WTC11 (cell line): Measurements from ENCODE around the gene ADH5. TPM values are rescaled to one million over a fixed set of nuclear protein-coding genes. Genes with fewer than 3 reads are reported as not detected.
A peak's percentile ranks its signal among the peaks of the same experiment; 100 is the strongest.
"Not testable (repeated sequence)": the region's sequence is repeated elsewhere in the genome, so short reads cannot be mapped to it uniquely, and the experiment has no call there.

Experiments used
- ATAC-seq: fragments of 200-7000 bp; cut with Tn5 transposase; 2 replicates; pipeline ENCODE4 v1.10.0; 2021; ENCODE audit warnings: mild to moderate bottlenecking, moderate library complexity
- CTCF ChIA-PET: fragments of 300-600 bp; sonication (Branson Sonifier 250); formaldehyde crosslinking; loops from one replicate; lab custom pipeline; 2021; ENCODE audit warnings: antibody characterized with exemption; lab: Charles Lee
- POLR2A ChIA-PET: fragments of 350-600 bp; sonication (Branson Sonifier 250); formaldehyde crosslinking; loops from one replicate; lab custom pipeline; 2021; ENCODE audit warnings: antibody characterized with exemption; lab: Charles Lee
- DNase-seq: peaks from one replicate; pipeline ENCODE4 v3.0.0; 2021; ENCODE audit warnings: low spot score
- H3K27ac Mint-ChIP-seq: 2 replicates; pipeline ENCODE4 v1.8.0; 2021; ENCODE audit warnings: mixed read lengths
- H3K27me3 Mint-ChIP-seq: 2 replicates; pipeline ENCODE4 v1.8.0; 2021; ENCODE audit warnings: low read depth, mild to moderate bottlenecking, moderate library complexity, mixed read lengths
- H3K36me3 Mint-ChIP-seq: 2 replicates; pipeline ENCODE4 v1.8.0; 2021; ENCODE audit warnings: mixed read lengths
- H3K4me1 Mint-ChIP-seq: 2 replicates; pipeline ENCODE4 v1.8.0; 2022; ENCODE audit warnings: mixed read lengths
- H3K4me3 Mint-ChIP-seq: 2 replicates; pipeline ENCODE4 v1.8.0; 2021; ENCODE audit warnings: mild to moderate bottlenecking, moderate library complexity, mixed read lengths
- H3K9me3 Mint-ChIP-seq: 2 replicates; pipeline ENCODE4 v1.8.0; 2021; ENCODE audit warnings: mixed read lengths
- AR ChIP-seq: fragments of 250-450 bp; sonication (Bioruptor Pico); IDR thresholded peaks from 2 replicates; pipeline ENCODE4 v1.9.0; 2021; ENCODE audit warnings: mild to moderate bottlenecking
- CBFB ChIP-seq: sonication (generic); formaldehyde crosslinking; IDR thresholded peaks from 2 replicates; pipeline ENCODE4 v1.8.1; 2022; ENCODE audit warnings: mild to moderate bottlenecking, low read depth, missing genetic modification reagents
- E2F5 ChIP-seq: sonication (generic); formaldehyde crosslinking; IDR thresholded peaks from 2 replicates; pipeline ENCODE4 v1.8.1; 2022; ENCODE audit warnings: mild to moderate bottlenecking, moderate library complexity, missing genetic modification reagents
- ERG ChIP-seq: fragments of 250-450 bp; sonication (Bioruptor Pico); IDR thresholded peaks from 2 replicates; pipeline ENCODE4 v1.8.0; 2021; ENCODE audit warnings: mild to moderate bottlenecking
- ESRRA ChIP-seq: sonication (generic); formaldehyde crosslinking; IDR thresholded peaks from 2 replicates; pipeline ENCODE4 v1.8.1; 2022; ENCODE audit warnings: mild to moderate bottlenecking, missing genetic modification reagents, borderline replicate concordance
- FOXP1 ChIP-seq: sonication (generic); formaldehyde crosslinking; IDR thresholded peaks from 2 replicates; pipeline ENCODE4 v1.8.0; 2022; ENCODE audit warnings: missing genetic modification reagents, mild to moderate bottlenecking, moderate library complexity, borderline replicate concordance
- GTF2I ChIP-seq: fragments of 250-450 bp; sonication (Bioruptor Pico); conservative IDR thresholded peaks from 2 replicates; pipeline ENCODE4 v1.4.0; 2021; ENCODE audit warnings: mild to moderate bottlenecking
- HMGXB4 ChIP-seq: sonication (generic); formaldehyde crosslinking; IDR thresholded peaks from 2 replicates; pipeline ENCODE4 v1.8.1; 2023; ENCODE audit warnings: mild to moderate bottlenecking, moderate library complexity, missing genetic modification reagents
- MYBL2 ChIP-seq: sonication (generic); formaldehyde crosslinking; IDR thresholded peaks from 2 replicates; pipeline ENCODE4 v1.8.1; 2023; ENCODE audit warnings: mild to moderate bottlenecking, moderate library complexity, missing genetic modification reagents
- OVOL2 ChIP-seq: fragments of 250-450 bp; sonication (Bioruptor Pico); IDR thresholded peaks from 2 replicates; pipeline ENCODE4 v1.9.0; 2021; ENCODE audit warnings: mild to moderate bottlenecking, borderline replicate concordance
- PRRX2 ChIP-seq: fragments of 250-450 bp; sonication (Bioruptor Pico); IDR thresholded peaks from 2 replicates; pipeline ENCODE4 v1.8.0; 2021; ENCODE audit warnings: mild to moderate bottlenecking
- RORB ChIP-seq: fragments of 250-450 bp; sonication (Bioruptor Pico); IDR thresholded peaks from 2 replicates; pipeline ENCODE4 v1.9.0; 2021; ENCODE audit warnings: mild to moderate bottlenecking
- SOX15 ChIP-seq: fragments of 250-450 bp; sonication (Bioruptor Pico); IDR thresholded peaks from 2 replicates; pipeline ENCODE4 v1.9.0; 2021; ENCODE audit warnings: mild to moderate bottlenecking
- TP53 ChIP-seq: sonication (generic); formaldehyde crosslinking; IDR thresholded peaks from 2 replicates; pipeline ENCODE4 v1.8.1; 2023; ENCODE audit warnings: mild to moderate bottlenecking, missing genetic modification reagents
- USF1 ChIP-seq: sonication (generic); formaldehyde crosslinking; IDR thresholded peaks from 2 replicates; pipeline ENCODE4 v1.8.0; 2022; ENCODE audit warnings: mild to moderate bottlenecking, missing genetic modification reagents
- ZNF263 ChIP-seq: sonication (generic); formaldehyde crosslinking; IDR thresholded peaks from 2 replicates; pipeline ENCODE4 v1.8.1; 2022; ENCODE audit warnings: low read depth, mild to moderate bottlenecking, moderate library complexity, missing genetic modification reagents
- ZNF671 ChIP-seq: fragments of 250-450 bp; sonication (Bioruptor Pico); IDR thresholded peaks from 2 replicates; pipeline ENCODE4 v1.8.0; 2021; ENCODE audit warnings: mild to moderate bottlenecking
- total RNA-seq: library from RNA; stranded (reverse); gene quantifications from 3 replicates; pipeline ENCODE4 v1.2.3, GENCODE V29; 2021
- TF ChIP-seq, protein P1 (sequence below): sonication (generic); formaldehyde crosslinking; IDR thresholded peaks from 2 replicates; pipeline ENCODE4 v1.8.0; 2022; ENCODE audit warnings: mild to moderate bottlenecking, missing genetic modification reagents

ADH5 gene
- total RNA-seq, 1 experiment from 2014 or later: 244 TPM

DNA sequence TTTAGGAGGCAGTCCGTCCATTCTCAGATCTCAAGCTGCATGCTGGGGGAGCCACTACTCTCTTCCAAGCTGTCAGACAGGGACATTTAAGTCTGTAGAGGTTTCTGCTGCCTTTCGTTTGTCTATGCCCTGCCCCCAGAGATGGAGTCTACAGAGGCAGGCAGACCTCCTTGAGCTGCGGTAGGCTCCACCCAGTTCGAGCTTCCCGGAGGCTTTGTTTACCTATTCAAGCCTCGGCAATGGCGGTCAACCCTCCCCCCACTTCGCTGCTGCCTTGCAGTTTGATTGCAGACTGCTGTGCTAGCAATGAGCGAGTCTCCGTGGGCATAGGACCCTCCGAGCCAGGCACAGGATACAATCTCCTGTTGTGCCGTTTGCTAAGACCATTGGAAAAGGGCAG lies 10.7 kb upstream of the ADH5 start:
- Mint-ChIP-seq H3K4me3 (no peak overlapping the region), H3K27ac (no peak overlapping the region), H3K4me1 (no peaks in the 10 kb centered on the region), H3K36me3 (peaks cover 20% of the 10 kb centered on the region), H3K9me3 (peaks cover 26% of the 10 kb centered on the region), H3K27me3 (peaks cover 2% of the 10 kb centered on the region; the same call in 1 of the 2 replicates)
- ChIA-PET POLR2A (no interaction called here), CTCF (no interaction called here)
- ATAC-seq: no peak
- no peak for DNase-seq
- TF ChIP-seq HMGXB4 (CRISPR knock-in tag) (no peak), ZNF671 (CRISPR knock-in tag) (no peak), MYBL2 (no peak), SOX15 (no peak)

DNA sequence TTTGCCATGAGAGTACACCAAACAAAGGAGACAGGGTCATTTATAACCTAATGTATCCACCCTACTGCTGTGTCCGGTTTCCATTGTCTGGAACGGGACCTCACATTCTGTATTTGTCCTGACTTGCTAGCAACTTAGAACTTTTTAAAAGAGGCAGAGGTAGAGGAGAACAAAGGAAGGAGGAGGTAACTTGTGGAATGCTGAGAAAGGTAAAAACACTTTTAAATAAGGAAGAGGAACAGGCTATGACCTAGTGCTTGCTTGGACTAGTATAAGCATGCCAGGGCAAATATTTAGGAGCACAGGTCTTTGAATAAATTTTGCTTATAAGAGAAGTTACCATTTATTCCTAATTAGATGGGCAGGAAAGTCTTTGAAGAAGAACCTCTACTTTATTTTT lies 3.3 kb upstream of the ADH5 start:
- H3K4me3 Mint-ChIP-seq, H3K9me3 Mint-ChIP-seq, DNase-seq, H3K27me3 Mint-ChIP-seq, CTCF ChIA-PET, H3K36me3 Mint-ChIP-seq, H3K27ac Mint-ChIP-seq, ATAC-seq, POLR2A ChIA-PET: not testable (repeated sequence)
- peaks cover 37% of the 10 kb centered on the region for H3K4me1 Mint-ChIP-seq

DNA sequence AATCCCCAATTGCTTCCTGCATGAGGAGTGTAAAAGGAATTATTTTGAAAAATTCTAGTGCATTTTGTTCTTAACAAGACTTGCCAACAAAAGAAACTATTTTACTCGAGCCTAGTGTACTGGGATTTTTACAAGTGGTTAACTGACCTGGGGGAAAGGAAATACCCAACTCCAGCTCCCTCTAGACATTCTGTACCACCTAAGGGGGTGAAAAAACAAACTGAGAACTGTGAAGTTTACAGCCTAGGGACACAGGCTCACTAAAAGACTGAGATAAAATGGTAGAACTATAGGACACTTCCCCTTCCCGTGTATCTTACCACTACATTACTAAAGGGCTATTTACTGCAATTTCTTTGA lies 2.6 kb upstream of the ADH5 start:
- POLR2A ChIA-PET: no interaction called here
- no peaks in the 10 kb centered on the region for H3K27me3 Mint-ChIP-seq
- peaks cover 7% of the 10 kb centered on the region for H3K36me3 Mint-ChIP-seq
- no peak for ATAC-seq
- H3K27ac Mint-ChIP-seq: no peak overlapping the region; the same call in 1 of the 2 replicates
- peaks cover 40% of the 10 kb centered on the region for H3K4me1 Mint-ChIP-seq
- 0 out of 2 replicates have a peak, but pooled peaks cover 5% of the 10 kb centered on the region for H3K9me3 Mint-ChIP-seq
- no peak overlapping the region; the same call in 1 of the 2 replicates for H3K4me3 Mint-ChIP-seq
- no peak for DNase-seq
- CTCF ChIA-PET: interaction anchor here (0.6 to 1.0 kb wide), 2 partner anchors 35 to 92 kb away, joined by 3 to 5 read pairs; no protein-coding TSS in a partner anchor
- no peak for TF ChIP-seq FOXP1 (CRISPR knock-in tag)

DNA sequence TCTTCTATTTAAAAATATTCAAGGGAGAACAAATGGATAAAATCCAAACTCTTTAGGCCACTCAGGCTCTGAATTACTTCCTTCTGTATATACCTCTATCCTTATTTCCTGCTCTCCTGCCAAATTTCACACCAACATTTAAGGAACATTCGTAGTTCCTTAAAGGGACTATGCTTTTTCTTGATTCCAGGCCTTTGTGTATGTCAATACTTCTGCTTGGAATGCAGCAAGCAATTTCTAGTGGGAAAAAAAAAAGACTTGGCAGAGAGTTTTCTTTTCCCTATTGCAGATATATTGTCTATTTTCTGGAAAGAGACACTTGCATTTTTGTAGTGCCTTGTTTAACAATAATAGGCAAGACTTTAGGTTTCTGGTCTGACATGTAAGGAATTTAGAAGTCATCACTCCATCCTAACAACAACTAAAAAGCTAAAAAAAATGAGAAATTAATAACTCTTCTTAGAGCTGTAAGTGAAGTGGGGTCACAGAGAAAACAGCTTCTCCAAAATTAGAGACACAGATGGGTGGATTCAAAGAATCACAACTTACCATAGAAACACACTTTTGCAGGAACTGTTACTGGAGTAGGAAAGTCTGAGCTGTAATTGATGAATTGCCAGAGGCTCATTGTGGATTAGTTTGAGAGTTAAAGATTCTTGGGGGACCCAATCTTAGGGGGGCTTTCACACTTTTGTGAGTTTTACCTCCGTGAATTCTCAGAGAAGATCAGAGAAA lies 2.1 kb upstream of the ADH5 start:
- H3K9me3 Mint-ChIP-seq: 0 out of 2 replicates have a peak, but pooled peaks cover 5% of the 10 kb centered on the region
- peaks cover 41% of the 10 kb centered on the region for H3K4me1 Mint-ChIP-seq
- CTCF ChIA-PET: interaction anchor here (0.6 to 1.0 kb wide), 2 partner anchors 35 to 91 kb away, joined by 3 to 5 read pairs; no protein-coding TSS in a partner anchor
- H3K4me3 Mint-ChIP-seq: peak overlapping the region; percentile 55
- H3K27ac Mint-ChIP-seq: no peak overlapping the region
- H3K36me3 Mint-ChIP-seq: peaks cover 8% of the 10 kb centered on the region
- POLR2A ChIA-PET: no interaction called here
- no peaks in the 10 kb centered on the region for H3K27me3 Mint-ChIP-seq
- DNase-seq: no peak
- TF ChIP-seq RORB (no peak), USF1 (CRISPR knock-in tag) (no peak), CBFB (no peak), TP53 (CRISPR knock-in tag) (no peak), ESRRA (CRISPR knock-in tag) (no peak), AR (CRISPR knock-in tag) (no peak), PRRX2 (CRISPR knock-in tag) (no peak), ZNF263 (CRISPR knock-in tag) (no peak), E2F5 (no peak), ERG (CRISPR knock-in tag) (no peak), OVOL2 (no peak), GTF2I (no peak)
- TF ChIP-seq, protein P1, sequence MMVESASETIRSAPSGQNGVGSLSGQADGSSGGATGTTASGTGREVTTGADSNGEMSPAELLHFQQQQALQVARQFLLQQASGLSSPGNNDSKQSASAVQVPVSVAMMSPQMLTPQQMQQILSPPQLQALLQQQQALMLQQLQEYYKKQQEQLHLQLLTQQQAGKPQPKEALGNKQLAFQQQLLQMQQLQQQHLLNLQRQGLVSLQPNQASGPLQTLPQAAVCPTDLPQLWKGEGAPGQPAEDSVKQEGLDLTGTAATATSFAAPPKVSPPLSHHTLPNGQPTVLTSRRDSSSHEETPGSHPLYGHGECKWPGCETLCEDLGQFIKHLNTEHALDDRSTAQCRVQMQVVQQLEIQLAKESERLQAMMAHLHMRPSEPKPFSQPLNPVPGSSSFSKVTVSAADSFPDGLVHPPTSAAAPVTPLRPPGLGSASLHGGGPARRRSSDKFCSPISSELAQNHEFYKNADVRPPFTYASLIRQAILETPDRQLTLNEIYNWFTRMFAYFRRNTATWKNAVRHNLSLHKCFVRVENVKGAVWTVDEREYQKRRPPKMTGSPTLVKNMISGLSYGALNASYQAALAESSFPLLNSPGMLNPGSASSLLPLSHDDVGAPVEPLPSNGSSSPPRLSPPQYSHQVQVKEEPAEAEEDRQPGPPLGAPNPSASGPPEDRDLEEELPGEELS (CRISPR knock-in tag): no peak
- TF ChIP-seq, all 79 proteins: peak for 0
- no peak for ATAC-seq
